ENCODE measurements around the gene CYP4A11. TPM values are rescaled to one million over a fixed set of nuclear protein-coding genes. Genes with fewer than 3 reads are reported as not detected.
"Not testable (repeated sequence)": the region's sequence is repeated elsewhere in the genome, so short reads cannot be mapped to it uniquely, and the experiment has no call there.

Gene CYP4A11, protein sequence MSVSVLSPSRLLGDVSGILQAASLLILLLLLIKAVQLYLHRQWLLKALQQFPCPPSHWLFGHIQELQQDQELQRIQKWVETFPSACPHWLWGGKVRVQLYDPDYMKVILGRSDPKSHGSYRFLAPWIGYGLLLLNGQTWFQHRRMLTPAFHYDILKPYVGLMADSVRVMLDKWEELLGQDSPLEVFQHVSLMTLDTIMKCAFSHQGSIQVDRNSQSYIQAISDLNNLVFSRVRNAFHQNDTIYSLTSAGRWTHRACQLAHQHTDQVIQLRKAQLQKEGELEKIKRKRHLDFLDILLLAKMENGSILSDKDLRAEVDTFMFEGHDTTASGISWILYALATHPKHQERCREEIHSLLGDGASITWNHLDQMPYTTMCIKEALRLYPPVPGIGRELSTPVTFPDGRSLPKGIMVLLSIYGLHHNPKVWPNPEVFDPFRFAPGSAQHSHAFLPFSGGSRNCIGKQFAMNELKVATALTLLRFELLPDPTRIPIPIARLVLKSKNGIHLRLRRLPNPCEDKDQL
- not detected for total RNA-seq

DNA sequence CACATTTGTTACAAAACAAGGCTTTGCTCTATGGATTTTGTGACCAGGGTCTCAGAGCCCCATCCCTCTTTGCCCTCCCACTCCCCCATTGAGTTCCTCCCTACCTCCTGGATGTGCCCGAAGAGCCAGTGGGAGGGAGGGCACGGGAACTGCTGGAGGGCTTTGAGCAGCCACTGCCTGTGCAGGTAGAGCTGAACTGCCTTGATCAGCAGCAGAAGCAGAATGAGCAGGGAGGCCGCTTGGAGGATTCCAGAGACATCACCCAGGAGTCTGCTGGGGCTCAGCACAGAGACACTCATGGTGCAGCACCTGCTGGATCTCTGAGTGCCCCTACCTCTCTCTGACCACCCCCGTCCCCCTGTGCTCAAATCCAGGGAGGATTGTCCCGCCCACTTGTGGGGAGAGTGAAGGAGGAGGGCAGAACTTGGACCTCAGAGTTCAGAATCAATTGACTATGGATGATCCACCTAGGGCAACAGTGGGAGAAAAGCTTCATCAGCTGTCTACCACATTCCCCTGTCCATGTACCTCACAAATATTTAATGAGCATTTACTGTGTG, at the start of gene CYP4A11:
Gene CYP4A11 (minus strand): TSS at position 342 of the 560 bp plus-strand sequence. CDS start 43 bp downstream, at position 299.
- H3K9me3 ChIP-seq: no peaks in the 10 kb centered on the region
- no peak within 1 kb of the TSS for H3K27ac ChIP-seq
- TF ChIP-seq, protein P1, sequence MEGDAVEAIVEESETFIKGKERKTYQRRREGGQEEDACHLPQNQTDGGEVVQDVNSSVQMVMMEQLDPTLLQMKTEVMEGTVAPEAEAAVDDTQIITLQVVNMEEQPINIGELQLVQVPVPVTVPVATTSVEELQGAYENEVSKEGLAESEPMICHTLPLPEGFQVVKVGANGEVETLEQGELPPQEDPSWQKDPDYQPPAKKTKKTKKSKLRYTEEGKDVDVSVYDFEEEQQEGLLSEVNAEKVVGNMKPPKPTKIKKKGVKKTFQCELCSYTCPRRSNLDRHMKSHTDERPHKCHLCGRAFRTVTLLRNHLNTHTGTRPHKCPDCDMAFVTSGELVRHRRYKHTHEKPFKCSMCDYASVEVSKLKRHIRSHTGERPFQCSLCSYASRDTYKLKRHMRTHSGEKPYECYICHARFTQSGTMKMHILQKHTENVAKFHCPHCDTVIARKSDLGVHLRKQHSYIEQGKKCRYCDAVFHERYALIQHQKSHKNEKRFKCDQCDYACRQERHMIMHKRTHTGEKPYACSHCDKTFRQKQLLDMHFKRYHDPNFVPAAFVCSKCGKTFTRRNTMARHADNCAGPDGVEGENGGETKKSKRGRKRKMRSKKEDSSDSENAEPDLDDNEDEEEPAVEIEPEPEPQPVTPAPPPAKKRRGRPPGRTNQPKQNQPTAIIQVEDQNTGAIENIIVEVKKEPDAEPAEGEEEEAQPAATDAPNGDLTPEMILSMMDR (IDR thresholded peaks at IDR 0.05): no peak
- H3K4me1 ChIP-seq: no peaks in the 10 kb centered on the region
- no peaks in the 10 kb centered on the region for H3K27me3 ChIP-seq
- no peak for DNase-seq (ENCODE audit: low spot score)
- no peak within 1 kb of the TSS for H3K4me3 ChIP-seq
- H3K36me3 ChIP-seq: no peaks in the 10 kb centered on the region

DNA sequence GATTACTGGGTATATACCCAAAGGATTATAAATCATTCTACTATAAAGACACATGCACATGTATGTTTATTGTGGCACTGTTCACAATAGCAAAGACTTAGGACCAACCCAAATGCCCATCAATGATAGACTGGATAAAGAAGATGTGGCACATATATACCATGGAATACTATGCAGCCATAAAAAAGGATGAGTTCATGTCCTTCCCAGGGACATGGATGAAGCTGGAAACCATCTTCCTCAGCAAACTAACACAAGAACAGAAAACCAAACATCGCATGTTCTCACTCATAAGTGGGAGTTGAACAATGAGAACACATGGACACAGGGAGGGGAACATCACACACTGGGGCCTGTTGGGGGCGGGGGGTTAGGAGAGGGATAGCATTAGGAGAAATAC, 49.3 kb upstream of the CYP4A11 start:
- H3K9me3 ChIP-seq: peaks cover 0 to 11% of the 10 kb centered on the region in 2 donors
- not testable (repeated sequence) for H3K36me3 ChIP-seq; H3K4me1 ChIP-seq; H3K4me3 ChIP-seq; DNase-seq (ENCODE audit: low spot score); H3K27ac ChIP-seq; H3K27me3 ChIP-seq

DNA sequence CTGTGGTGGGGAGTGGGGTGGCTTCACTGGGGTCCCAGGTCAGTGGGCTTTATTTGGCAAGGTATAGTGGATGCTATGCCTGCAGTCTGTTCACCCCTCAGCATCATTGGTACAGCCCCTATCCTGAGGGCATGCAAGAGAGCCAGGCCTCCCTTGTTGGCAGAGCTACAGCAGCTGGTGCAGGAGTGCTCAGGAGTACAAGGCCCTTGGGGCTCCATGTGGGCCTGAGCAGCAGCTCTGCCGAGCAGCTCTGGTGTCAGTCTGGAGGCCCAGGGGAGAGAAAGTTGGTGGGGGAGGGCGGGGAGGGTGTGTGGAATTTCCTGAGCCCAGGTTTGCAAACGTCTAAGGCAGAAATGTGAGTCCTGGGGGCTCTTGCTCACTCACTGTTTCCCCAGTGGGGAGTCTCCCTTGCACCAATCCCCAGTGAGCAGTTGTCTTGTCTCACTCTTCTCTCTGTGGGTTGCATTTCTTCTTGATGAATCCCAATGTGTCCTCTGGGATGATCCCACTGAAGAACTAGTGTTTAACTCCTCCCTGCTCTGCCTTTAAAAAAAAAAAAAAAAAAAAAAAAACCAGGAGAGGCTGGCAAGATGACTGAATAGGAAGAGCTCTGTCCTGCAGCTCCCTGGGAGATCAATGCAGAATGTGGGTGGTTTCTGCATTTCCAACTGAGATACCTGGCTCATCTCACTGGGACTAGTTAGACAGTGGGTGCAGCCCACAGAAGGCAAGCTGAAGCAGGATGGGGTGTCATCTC, 42.7 kb upstream of the CYP4A11 start:
- H3K4me3 ChIP-seq: no peak overlapping the region
- H3K9me3 ChIP-seq: peaks cover 0 to 13% of the 10 kb centered on the region in 2 donors
- H3K36me3 ChIP-seq: no peaks in the 10 kb centered on the region
- H3K27me3 ChIP-seq: no peaks in the 10 kb centered on the region
- DNase-seq (ENCODE audit: low spot score): no peak
- TF ChIP-seq, protein P1 (IDR thresholded peaks at IDR 0.05): no peak
- H3K4me1 ChIP-seq: no peaks in the 10 kb centered on the region
- H3K27ac ChIP-seq: no peak overlapping the region

DNA sequence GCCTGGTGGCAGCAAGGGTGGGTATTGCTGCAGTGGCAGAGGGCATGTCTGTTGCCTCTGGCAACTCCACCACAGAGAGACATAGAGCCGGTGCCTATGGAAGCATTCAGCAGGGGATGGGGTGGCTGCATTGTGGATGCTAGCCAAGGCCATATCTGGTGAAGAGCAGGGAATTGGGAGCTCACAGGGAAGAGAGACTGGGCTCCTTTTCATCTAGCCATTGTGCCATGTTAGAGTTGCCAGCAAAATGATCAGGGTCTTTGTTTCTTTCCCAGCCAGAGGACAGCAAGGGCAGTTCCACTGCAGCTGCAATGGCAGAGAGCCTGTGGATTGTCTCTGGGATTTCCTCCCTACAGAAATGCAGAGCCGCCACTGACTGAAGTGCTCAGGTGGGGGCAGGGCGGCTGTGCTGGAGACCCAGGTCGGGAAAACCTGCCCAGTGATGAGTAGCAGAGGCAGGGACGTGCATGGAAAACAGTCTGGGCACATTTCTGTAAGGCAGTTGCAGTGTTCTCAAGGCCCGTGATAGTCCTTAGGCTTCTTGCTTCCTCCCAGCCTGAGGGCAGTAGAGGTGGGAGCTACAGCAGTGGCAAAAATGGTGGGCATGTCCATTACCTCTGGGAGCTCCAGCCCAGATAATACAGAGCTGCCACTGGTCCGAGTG, 42.0 kb upstream of the CYP4A11 start:
- H3K27me3 ChIP-seq: no peaks in the 10 kb centered on the region
- H3K4me3 ChIP-seq: no peak overlapping the region
- TF ChIP-seq, protein P1 (IDR thresholded peaks at IDR 0.05): no peak
- H3K36me3 ChIP-seq: no peaks in the 10 kb centered on the region
- DNase-seq (ENCODE audit: low spot score): no peak
- no peaks in the 10 kb centered on the region for H3K4me1 ChIP-seq
- no peak overlapping the region for H3K27ac ChIP-seq
- peaks cover 0 to 13% of the 10 kb centered on the region in 2 donors for H3K9me3 ChIP-seq

DNA sequence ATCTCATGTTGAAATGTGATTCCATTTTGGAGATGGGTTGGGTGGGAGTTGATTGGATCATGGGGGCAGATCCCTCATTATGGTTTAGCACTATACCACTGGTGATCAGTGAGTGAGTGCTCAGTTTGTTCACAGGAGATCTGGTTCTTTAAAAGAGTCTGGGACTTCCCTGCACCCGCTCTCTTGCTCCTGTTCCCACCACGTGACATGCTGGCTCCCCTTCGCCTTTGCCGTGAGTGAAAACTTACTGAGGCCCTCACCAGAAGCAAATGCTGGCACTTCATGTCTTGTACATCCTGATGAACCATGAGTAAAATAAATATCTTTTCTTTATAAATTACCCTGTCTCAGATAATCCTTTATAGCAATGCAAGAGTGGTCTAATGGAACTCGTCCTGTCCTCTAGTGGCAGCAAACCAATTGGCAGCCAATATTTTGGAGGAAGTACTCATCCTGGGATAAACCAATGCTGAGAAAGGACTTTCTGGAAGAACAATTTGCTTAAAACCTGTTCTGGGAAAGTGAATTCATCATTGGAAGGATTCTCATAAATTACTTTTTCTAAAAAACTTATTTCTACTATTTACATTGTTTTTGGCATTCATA, 27.8 kb upstream of the CYP4A11 start:
- no peaks in the 10 kb centered on the region for H3K9me3 ChIP-seq
- TF ChIP-seq, protein P1 (IDR thresholded peaks at IDR 0.05): no peak
- no peak for DNase-seq (ENCODE audit: low spot score)
- no peaks in the 10 kb centered on the region for H3K4me1 ChIP-seq
- H3K36me3 ChIP-seq: no peaks in the 10 kb centered on the region
- no peak overlapping the region for H3K27ac ChIP-seq
- H3K4me3 ChIP-seq: no peak overlapping the region
- no peaks in the 10 kb centered on the region for H3K27me3 ChIP-seq

DNA sequence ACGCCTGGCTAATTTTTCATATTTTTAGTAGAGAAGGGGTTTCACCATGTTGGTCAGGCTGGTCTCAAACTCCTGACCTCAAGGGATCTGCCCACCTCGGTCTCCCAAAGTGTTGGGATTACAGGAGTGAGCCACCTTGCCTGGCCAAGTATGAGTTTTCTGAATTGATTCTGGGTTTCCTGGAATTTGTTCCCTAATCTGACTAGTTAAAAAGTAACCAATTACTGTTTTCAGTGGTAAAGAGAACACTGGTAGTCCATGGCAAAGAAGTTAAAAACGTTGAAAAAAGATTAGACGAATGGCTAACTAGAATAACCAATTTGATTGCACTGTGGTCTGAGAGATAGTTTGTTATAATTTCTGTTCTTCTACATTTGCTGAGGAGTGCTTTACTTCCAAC, 21.0 kb upstream of the CYP4A11 start:
- not testable (repeated sequence) for H3K36me3 ChIP-seq; DNase-seq (ENCODE audit: low spot score); H3K27me3 ChIP-seq; H3K4me3 ChIP-seq; H3K4me1 ChIP-seq; H3K9me3 ChIP-seq; H3K27ac ChIP-seq
